A549 (cell line): Measurements from ENCODE around the gene MIPOL1. TPM values are rescaled to one million over a fixed set of nuclear protein-coding genes. Genes with fewer than 3 reads are reported as not detected.

Experiments used
- ATAC-seq, 2 experiments: fragments of 200-7000 bp in 1 of 2; fragments of >200 bp in 1 of 2; cut with Nextera tagmentation in 1 of 2; cut with Tn5 transposase in 1 of 2; 3 replicates each; pipeline versions ENCODE4 v1.8.0 to v1.9.1; 2018 to 2020; ENCODE audit warnings: mild to moderate bottlenecking in 1 of 2, moderate library complexity in 1 of 2
- CTCF ChIA-PET: fragments of 300-600 bp; sonication (Branson Sonifier 250); formaldehyde crosslinking; extraction: SDS; loops from one replicate; lab custom pipeline; 2021; ENCODE audit warnings: antibody characterized with exemption, inconsistent platforms; lab: Yijun Ruan, JAX
- POLR2A ChIA-PET: fragments of 350-600 bp; formaldehyde crosslinking; extraction: SDS; loops from one replicate; lab custom pipeline; 2021; ENCODE audit warnings: antibody characterized with exemption, inconsistent platforms; lab: Yijun Ruan, JAX
- DNase-seq, 2 experiments: peaks; one replicate each; pipeline versions ENCODE4 v3.0.0 to v3.0.0-alpha.2; 2011 to 2016; ENCODE audit warnings: low read depth in 1 of 2, low spot score in 1 of 2
- FAIRE-seq: peaks from 2 replicates; lab custom pipeline; 2011; peaks lifted over from hg19 to GRCh38; lab: Jason Lieb, UNC
- H3K27ac ChIP-seq, 2 experiments: fragments of >200 bp; sonication (Bioruptor Twin); formaldehyde crosslinking; 3 replicates each; pipeline ENCODE4 v1.5.1; 2016 to 2017
- H3K4me1 ChIP-seq: fragments of >200 bp; sonication (Bioruptor Twin); formaldehyde crosslinking; 3 replicates; pipeline ENCODE4 v1.6.1; 2016
- H3K4me2 ChIP-seq: fragments of >200 bp; sonication (Bioruptor Twin); formaldehyde crosslinking; 3 replicates; pipeline ENCODE4 v1.6.1; 2016
- H3K4me3 ChIP-seq: fragments of >200 bp; sonication (Bioruptor Twin); formaldehyde crosslinking; 3 replicates; pipeline ENCODE4 v1.5.1; 2016
- H3K9me3 ChIP-seq: fragments of >200 bp; sonication (Bioruptor Twin); formaldehyde crosslinking; 3 replicates; pipeline ENCODE4 v1.6.1; 2016
- BHLHE40 ChIP-seq: IDR thresholded peaks from 2 replicates; pipeline ENCODE4 v1.6.1; 2012; ENCODE audit warnings: low read depth, low read length, inconsistent platforms
- CHD4 ChIP-seq: fragments of 200-600 bp; sonication (generic); IDR thresholded peaks from 2 replicates; pipeline ENCODE4 v1.6.1; 2016; ENCODE audit warnings: antibody characterized with exemption, mild to moderate bottlenecking, borderline replicate concordance
- EHF ChIP-seq: fragments of 250-450 bp; sonication (Bioruptor Pico); IDR thresholded peaks from 2 replicates; pipeline ENCODE4 v1.5.0; 2020; ENCODE audit warnings: mild to moderate bottlenecking
- EHMT2 ChIP-seq: fragments of 200-600 bp; sonication (generic); IDR thresholded peaks from 2 replicates; pipeline ENCODE4 v1.6.1; 2016; ENCODE audit warnings: antibody characterized with exemption, low read depth, mild to moderate bottlenecking, moderate library complexity
- ESRRA ChIP-seq: fragments of 150-350 bp; IDR thresholded peaks from 2 replicates; pipeline ENCODE4 v1.6.1; 2014; ENCODE audit warnings: mild to moderate bottlenecking, low read length, borderline replicate concordance
- FOSL2 ChIP-seq, 2 experiments: fragments of 450-650 bp in 1 of 2; fragments of >200 bp in 1 of 2; sonication (Bioruptor Twin) in 1 of 2; formaldehyde crosslinking; IDR thresholded peaks; 2 replicates each; pipeline versions ENCODE4 v1.5.0 to v1.6.1; 2016 to 2020; ENCODE audit warnings: mild to moderate bottlenecking in 1 of 2, moderate library complexity in 1 of 2
- FOXS1 ChIP-seq: fragments of 250-450 bp; sonication (Bioruptor Pico); IDR thresholded peaks from 2 replicates; pipeline ENCODE4 v1.5.0; 2020; ENCODE audit warnings: mild to moderate bottlenecking, moderate library complexity
- GATA3 ChIP-seq: IDR thresholded peaks from 2 replicates; pipeline ENCODE4 v1.6.1; 2012; ENCODE audit warnings: borderline replicate concordance
- HDAC2 ChIP-seq: fragments of 200-600 bp; sonication (generic); IDR thresholded peaks from 2 replicates; pipeline ENCODE4 v1.6.1; 2016
- JUNB ChIP-seq: fragments of >200 bp; sonication (Bioruptor Twin); formaldehyde crosslinking; IDR thresholded peaks from 2 replicates; pipeline ENCODE4 v1.6.1; 2016
- KDM1A ChIP-seq: fragments of 200-600 bp; sonication (generic); IDR thresholded peaks from 2 replicates; pipeline ENCODE4 v1.6.1; 2016; ENCODE audit warnings: low read depth, mild to moderate bottlenecking
- MAZ ChIP-seq: fragments of 150-350 bp; IDR thresholded peaks from 2 replicates; pipeline ENCODE4 v1.6.1; 2014; ENCODE audit warnings: antibody characterized with exemption, low read depth, low read length, borderline replicate concordance
- POLR2AphosphoS2 ChIP-seq: conservative IDR thresholded peaks from 2 replicates; pipeline ENCODE4 v1.6.1; 2012; ENCODE audit warnings: low read length, improper control_type of control experiment, inconsistent platforms
- RAD21 ChIP-seq, 2 experiments: fragments of >200 bp in 1 of 2; sonication (Bioruptor Twin) in 1 of 2; formaldehyde crosslinking in 1 of 2; IDR thresholded peaks in 1 of 2; conservative IDR thresholded peaks in 1 of 2; 2 replicates in 1 of 2; 3 replicates in 1 of 2; pipeline ENCODE4 v1.6.1; 2012 to 2018; ENCODE audit warnings: inconsistent platforms in 1 of 2
- RCOR1 ChIP-seq: fragments of 150-350 bp; IDR thresholded peaks from 2 replicates; pipeline ENCODE4 v1.6.1; 2014; ENCODE audit warnings: antibody characterized with exemption, low read length, low read depth
- RNF2 ChIP-seq: fragments of 200-600 bp; sonication (generic); IDR thresholded peaks from 2 replicates; pipeline ENCODE4 v1.6.1; 2016; ENCODE audit warnings: low read depth, mild to moderate bottlenecking, antibody characterized with exemption, moderate library complexity, borderline replicate concordance
- SREBF2 ChIP-seq: fragments of 450-650 bp; IDR thresholded peaks from 2 replicates; pipeline ENCODE4 v1.6.1; 2014; ENCODE audit warnings: mild to moderate bottlenecking, moderate library complexity
- ZFP36 ChIP-seq: fragments of 450-650 bp; IDR thresholded peaks from 2 replicates; pipeline ENCODE4 v1.6.1; 2014; ENCODE audit warnings: borderline replicate concordance; ENCODE audit not compliant: partially characterized antibody
- WGBS: methylation state at CpG from one replicate; pipeline ENCODE4 v1.1.6; 2017; ENCODE audit errors: missing lambda C conversion rate; 5-methylcytosine and 5-hydroxymethylcytosine counted together
- polyA plus RNA-seq, 4 experiments: library from polyadenylated mRNA; depleted of rRNA in 3 of 4; stranded (reverse); fragments of >200 nt; fragmentation: RNase III in 1 of 4; extraction: RNeasy Plus Mini Kit Qiagen cat#74134 plus additional on column Dnase treatment in 1 of 4; gene quantifications; 2 replicates in 3 of 4; 3 replicates in 1 of 4; pipeline ENCODE4 v1.2.3, GENCODE V29; 2011 to 2017
- TF ChIP-seq, protein P1 (sequence below): IDR thresholded peaks from 2 replicates; pipeline ENCODE4 v1.6.1; 2012
- TF ChIP-seq, protein P2 (sequence below): fragments of >200 bp; sonication (Bioruptor Twin); formaldehyde crosslinking; IDR thresholded peaks from 2 replicates; pipeline ENCODE4 v1.6.1; 2016
- TF ChIP-seq, protein P3 (sequence below): IDR thresholded peaks from 2 replicates; pipeline ENCODE4 v1.6.1; 2012; ENCODE audit warnings: low read depth, borderline replicate concordance
- TF ChIP-seq, protein P4 (sequence below): fragments of >200 bp; sonication (Bioruptor Twin); formaldehyde crosslinking; IDR thresholded peaks from 3 replicates; pipeline ENCODE4 v1.5.1; 2016
- TF ChIP-seq, protein P5 (sequence below): fragments of 150-350 bp; IDR thresholded peaks from 2 replicates; pipeline ENCODE4 v1.6.1; 2014; ENCODE audit warnings: low read depth, mild to moderate bottlenecking, low read length

MIPOL1 gene
- polyA plus RNA-seq, 2 of the 4 experiments (the other 2 are of a cell fraction): 5.2 to 13.4 TPM

DNA sequence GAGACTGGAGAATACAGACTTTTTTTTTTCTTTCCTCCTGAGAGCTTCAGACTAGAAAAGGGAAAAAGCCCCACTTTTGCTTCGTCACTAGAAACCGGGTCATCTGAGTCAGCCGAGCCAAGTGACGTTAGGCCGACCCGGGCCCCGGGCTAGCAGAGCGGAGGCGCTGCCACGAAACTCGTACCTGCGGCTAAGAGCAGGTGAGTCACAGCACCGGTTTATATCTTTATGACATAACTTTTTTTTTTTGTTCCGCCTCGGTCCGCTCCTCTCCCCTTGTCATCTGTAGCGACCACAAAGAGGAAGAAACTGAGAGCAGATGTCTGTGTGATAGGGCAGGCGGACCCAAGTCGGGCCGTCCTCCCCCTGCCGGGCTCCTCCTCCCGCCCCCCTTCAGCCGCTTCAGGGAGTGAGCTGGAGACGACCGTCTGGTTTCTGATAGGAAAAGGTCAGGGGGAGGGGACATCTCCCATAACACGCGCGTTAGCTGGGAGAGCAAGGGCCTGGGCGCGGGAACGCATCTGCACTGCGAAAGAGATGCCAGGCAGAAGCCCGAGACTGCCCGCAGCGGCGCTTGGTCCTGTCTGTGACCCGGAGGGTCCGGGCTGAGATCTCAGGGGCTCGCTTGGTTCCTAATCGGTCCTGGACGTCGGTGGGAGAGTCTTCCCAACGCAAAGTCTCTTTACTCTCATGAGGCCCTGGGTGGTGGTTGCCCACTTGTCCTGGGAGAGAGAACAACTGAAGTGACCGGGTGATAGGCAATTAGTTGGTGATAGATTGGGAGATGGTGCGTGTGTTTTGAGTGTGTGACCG lies 398.3 kb downstream of the MIPOL1 start (continued):
- no peak for TF ChIP-seq RCOR1
- no peak for TF ChIP-seq FOSL2 (IDR thresholded peaks at IDR 0.05)
- TF ChIP-seq FOSL2 (CRISPR knock-in tag; IDR thresholded peaks at IDR 0.05): peak; percentile 59
- no peak for TF ChIP-seq SREBF2
- TF ChIP-seq, protein P1, sequence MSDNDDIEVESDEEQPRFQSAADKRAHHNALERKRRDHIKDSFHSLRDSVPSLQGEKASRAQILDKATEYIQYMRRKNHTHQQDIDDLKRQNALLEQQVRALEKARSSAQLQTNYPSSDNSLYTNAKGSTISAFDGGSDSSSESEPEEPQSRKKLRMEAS: peak; percentile 63
- TF ChIP-seq, protein P2, sequence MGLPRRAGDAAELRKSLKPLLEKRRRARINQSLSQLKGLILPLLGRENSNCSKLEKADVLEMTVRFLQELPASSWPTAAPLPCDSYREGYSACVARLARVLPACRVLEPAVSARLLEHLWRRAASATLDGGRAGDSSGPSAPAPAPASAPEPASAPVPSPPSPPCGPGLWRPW: no peak

DNA sequence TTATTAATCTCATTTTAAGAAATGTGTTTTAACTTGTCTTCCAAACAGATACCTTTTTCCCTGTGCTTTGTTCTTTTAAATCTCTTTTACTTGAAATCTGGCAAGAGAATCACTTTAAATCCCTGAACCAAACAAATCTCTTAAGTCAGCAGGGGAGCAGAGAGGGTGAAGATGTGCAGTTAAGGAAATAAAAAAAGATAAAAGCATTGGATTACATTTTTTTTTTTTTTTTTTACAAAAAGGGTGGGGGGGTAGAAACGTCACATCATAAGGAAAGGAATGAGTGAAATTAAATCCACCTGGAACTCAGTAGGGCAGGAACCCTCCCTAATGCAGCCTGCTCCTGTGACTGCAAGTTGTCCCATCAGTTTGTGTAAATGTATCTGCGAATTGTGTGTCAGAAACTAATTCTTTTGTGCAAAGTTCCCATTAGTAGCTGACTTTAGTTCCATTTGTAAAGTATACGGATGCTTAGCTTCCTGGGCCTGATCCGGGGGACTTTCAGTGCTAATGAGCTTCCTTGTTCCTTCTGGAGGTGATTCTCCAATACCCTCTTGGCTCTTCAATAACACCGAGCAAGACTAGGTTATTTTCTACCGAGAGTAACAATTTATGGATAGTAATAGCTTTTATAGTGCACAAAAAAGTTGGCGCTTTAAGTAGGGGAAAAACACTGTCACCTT lies 399.2 kb downstream of the MIPOL1 start:
- TF ChIP-seq RNF2 (no peak), BHLHE40 (no peak), ZFP36 (no peak), EHF (CRISPR knock-in tag) (no peak), EHMT2 (no peak), CHD4 (no peak), ESRRA (no peak), FOXS1 (CRISPR knock-in tag) (no peak), JUNB (no peak), HDAC2 (no peak)
- TF ChIP-seq, protein P3, sequence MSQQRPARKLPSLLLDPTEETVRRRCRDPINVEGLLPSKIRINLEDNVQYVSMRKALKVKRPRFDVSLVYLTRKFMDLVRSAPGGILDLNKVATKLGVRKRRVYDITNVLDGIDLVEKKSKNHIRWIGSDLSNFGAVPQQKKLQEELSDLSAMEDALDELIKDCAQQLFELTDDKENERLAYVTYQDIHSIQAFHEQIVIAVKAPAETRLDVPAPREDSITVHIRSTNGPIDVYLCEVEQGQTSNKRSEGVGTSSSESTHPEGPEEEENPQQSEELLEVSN: no peak
- TF ChIP-seq, protein P1: no peak
- ChIA-PET POLR2A (no interaction called here), CTCF (interaction anchor here (2.0 to 2.4 kb wide), 2 partner anchors 351 to 367 kb away, joined by 5 to 15 read pairs; no protein-coding TSS in a partner anchor)
- Histone ChIP-seq H3K4me2 (peak overlapping the region; percentile 95), H3K4me1 (peaks cover 17% of the 10 kb centered on the region), H3K4me3 (peak overlapping the region; percentile 9; the same call in 1 of the 3 replicates), H3K9me3 (no peaks in the 10 kb centered on the region), H3K27ac (peak overlapping the region in 1 of 2 experiments; percentile 90; a peak in 2 of 6 replicates)
- ATAC-seq: no peak
- 71% methylated on average over 7 of the region's 7 CpGs for WGBS
- FAIRE-seq: no peak
- DNase-seq: no peak

DNA sequence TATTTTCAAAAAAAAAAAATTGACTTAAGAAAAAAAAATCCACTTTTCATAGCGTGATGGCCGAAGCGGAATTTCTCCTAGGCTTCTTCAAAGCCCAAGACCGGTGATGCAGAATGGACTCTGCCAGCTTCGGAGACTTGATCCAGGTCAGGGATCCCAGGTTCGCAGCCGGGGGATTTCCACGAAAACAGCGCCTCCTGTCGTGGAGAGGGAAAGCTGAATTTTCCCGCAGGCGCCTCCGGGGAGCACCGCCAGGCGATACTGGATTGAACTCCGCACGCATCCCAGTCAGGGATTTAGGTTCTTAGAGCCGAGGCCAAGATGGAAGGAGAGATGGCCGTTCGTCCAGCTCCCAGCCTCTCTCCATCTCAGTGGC lies 399.8 kb downstream of the MIPOL1 start:
- Histone ChIP-seq H3K9me3 (no peaks in the 10 kb centered on the region), H3K4me2 (no peak overlapping the region), H3K4me1 (peaks cover 17% of the 10 kb centered on the region), H3K4me3 (no peak overlapping the region), H3K27ac (no peak overlapping the region)
- no peak for FAIRE-seq
- peak in 1 of 2 experiments; percentile 45 for DNase-seq
- ChIA-PET POLR2A (no interaction called here), CTCF (interaction anchor here (2.0 to 2.4 kb wide), 2 partner anchors 351 to 367 kb away, joined by 5 to 15 read pairs; no protein-coding TSS in a partner anchor)
- ATAC-seq: no peak
- WGBS: 90% methylated on average over 20 of the region's 20 CpGs
- TF ChIP-seq, protein P4, sequence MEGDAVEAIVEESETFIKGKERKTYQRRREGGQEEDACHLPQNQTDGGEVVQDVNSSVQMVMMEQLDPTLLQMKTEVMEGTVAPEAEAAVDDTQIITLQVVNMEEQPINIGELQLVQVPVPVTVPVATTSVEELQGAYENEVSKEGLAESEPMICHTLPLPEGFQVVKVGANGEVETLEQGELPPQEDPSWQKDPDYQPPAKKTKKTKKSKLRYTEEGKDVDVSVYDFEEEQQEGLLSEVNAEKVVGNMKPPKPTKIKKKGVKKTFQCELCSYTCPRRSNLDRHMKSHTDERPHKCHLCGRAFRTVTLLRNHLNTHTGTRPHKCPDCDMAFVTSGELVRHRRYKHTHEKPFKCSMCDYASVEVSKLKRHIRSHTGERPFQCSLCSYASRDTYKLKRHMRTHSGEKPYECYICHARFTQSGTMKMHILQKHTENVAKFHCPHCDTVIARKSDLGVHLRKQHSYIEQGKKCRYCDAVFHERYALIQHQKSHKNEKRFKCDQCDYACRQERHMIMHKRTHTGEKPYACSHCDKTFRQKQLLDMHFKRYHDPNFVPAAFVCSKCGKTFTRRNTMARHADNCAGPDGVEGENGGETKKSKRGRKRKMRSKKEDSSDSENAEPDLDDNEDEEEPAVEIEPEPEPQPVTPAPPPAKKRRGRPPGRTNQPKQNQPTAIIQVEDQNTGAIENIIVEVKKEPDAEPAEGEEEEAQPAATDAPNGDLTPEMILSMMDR: 0 out of 3 replicates have a peak, but pooled peaks have one; percentile 7
- TF ChIP-seq MAZ (no peak), KDM1A (no peak), RAD21 (conservative IDR thresholded peaks at IDR 0.05 in 1 of 2, IDR thresholded peaks at IDR 0.05 in 1 of 2) (peak in 1 of 2 experiments; percentile 11; a peak in 1 of 5 replicates), ZFP36 (no peak), GATA3 (no peak), FOXS1 (CRISPR knock-in tag) (no peak), RCOR1 (no peak), FOSL2 (IDR thresholded peaks at IDR 0.05) (no peak), FOSL2 (CRISPR knock-in tag; IDR thresholded peaks at IDR 0.05) (no peak), POLR2AphosphoS2 (no peak)
- TF ChIP-seq, protein P1: no peak
- TF ChIP-seq, protein P5, sequence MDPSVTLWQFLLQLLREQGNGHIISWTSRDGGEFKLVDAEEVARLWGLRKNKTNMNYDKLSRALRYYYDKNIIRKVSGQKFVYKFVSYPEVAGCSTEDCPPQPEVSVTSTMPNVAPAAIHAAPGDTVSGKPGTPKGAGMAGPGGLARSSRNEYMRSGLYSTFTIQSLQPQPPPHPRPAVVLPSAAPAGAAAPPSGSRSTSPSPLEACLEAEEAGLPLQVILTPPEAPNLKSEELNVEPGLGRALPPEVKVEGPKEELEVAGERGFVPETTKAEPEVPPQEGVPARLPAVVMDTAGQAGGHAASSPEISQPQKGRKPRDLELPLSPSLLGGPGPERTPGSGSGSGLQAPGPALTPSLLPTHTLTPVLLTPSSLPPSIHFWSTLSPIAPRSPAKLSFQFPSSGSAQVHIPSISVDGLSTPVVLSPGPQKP: no peak
